Esophagus mucosa (tissue), 1 donor: ENCODE data around the gene PWWP2B. TPM values are rescaled to one million over a fixed set of nuclear protein-coding genes. Genes with fewer than 3 reads are reported as not detected.
"Not testable (repeated sequence)": the region's sequence is repeated elsewhere in the genome, so short reads cannot be mapped to it uniquely, and the experiment has no call there.

ENCODE experiments used
- ATAC-seq: fragments of 200-7000 bp; cut with Tn5 transposase; one replicate; pipeline ENCODE4 v1.9.1; 2020
- total RNA-seq: library from RNA; stranded (reverse); gene quantifications from one replicate; pipeline ENCODE4 v1.2.4, GENCODE V29; 2023
- donor health status: DM: yes; HTN: yes; CAD: no.

PWWP2B gene
- total RNA-seq, 1 donor from 2014 or later, result 14.6 TPM

DNA sequence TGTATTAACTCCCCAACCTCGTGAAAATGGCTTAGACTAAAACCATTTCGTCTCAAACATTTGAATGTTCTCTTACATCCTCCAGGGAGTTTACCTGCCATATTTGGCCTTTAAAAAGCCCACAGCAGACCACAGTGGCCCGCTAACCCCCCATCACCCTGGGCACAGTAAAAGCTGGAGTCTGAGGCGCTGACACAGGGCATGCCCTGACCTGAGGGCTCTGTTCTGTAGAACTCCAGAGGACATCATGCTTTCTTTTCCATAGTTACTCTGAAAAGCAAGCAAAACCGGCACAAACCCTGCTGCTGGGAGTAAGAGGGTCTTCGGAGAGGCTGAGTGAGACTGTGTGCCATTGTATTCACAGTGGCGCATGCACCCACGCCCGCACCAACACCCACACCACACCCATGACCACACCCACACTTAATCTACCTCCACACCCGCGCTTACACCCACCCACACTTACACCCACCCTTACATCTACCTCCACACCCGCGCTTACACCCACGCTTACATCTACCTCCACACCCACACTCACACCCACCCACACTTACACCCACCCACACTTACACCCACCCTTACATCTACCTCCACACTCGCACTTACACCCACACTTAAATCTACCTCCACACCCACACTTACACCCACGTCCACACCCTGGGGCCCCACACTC, 32.9 kb upstream of the PWWP2B start:
- ATAC-seq, result peak; percentile 79

DNA sequence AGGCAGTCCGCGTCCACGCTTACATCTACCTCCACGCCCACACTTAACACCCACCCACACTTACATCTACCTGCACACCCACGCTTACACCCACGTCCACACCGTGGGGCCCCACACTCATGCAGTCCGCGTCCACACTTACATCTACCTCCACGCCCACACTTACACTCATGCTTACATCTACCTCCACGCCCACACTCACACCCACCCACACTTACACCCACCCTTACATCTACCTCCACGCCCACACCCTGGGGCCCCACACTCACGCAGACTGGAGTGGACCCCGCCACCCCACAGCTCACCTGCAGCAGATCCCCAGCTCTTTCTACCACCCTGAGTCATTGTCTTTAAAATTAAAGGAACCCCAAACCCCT, 32.4 kb upstream of the PWWP2B start:
- ATAC-seq, result no peak

DNA sequence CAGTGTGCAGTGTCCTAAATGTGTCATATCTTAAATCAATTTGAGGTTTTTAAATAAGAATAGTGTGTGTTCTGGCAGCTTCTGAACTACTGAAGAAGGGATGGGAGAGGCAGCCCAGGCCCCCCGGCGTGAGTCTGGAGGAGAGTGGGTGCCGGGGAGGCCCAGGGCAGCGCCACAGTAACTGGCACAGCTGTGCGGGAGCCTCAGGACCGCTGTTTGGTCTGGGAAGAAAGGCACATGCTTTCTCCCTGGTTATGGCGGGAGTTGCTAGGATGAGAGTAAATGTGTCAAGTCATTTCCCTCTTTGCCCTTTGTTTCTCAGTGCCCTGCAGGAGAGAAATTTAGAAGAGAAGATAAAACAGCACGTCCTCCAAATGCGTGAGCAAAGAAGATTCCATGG, 31.9 kb upstream of the PWWP2B start:
- ATAC-seq, result no peak

DNA sequence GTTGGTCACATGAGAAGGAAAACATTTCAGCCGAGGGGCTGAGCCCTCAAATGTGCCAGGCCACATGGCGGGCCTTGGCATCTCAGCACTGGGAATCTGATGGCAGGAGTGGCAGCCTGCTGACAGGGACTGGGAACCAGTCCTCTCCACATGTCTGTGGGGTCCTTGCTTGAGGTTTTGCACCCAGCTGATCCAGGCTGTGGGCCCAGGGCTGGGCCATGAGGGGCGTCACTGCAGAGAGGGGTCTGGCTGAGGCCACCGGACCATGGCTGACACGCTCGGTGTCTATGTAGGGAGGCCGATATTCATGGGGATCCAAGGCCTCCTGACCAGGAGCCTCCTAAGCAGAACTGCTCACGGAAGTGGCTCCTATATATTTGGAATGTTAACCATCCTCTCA, 31.0 kb upstream of the PWWP2B start:
- ATAC-seq, result no peak

DNA sequence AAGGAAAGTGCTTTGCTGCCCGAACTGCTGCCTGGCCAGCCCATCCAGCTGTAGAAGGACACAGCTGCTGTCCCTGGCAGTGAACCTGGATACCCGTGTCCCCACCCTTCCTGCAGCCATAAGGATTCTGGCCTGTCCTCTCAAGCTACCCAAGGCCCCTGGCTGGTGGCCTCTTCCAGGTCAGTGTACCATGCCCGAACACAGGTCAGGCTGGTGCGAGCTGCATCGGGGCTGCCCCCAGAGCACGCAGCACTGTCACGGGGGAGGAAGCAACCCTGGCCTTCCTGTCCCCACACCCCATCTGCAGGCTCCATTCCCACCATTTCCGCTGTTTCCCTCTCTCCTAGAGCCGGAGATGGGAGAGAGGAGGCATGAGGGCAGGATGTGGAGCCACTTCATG, 30.5 kb upstream of the PWWP2B start:
- no peak for ATAC-seq

DNA sequence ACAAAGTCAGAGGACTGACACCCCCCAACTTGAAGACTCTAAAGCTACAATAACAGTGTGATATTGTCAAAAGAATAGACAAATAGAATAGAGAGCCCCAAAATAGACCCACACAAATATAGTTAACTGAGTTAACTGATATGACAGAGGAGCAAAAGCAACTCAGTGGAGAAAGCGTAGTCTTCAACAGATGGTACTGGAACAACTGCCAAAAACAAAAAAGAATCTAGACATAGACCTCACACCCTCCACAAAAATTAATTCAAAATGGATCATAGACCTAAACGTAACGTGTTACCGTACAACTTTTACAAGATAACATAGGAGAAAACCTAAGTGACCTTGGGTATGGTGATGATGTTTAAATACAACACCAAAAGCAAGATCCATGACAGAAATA, 28.6 kb upstream of the PWWP2B start:
- no peak for ATAC-seq

DNA sequence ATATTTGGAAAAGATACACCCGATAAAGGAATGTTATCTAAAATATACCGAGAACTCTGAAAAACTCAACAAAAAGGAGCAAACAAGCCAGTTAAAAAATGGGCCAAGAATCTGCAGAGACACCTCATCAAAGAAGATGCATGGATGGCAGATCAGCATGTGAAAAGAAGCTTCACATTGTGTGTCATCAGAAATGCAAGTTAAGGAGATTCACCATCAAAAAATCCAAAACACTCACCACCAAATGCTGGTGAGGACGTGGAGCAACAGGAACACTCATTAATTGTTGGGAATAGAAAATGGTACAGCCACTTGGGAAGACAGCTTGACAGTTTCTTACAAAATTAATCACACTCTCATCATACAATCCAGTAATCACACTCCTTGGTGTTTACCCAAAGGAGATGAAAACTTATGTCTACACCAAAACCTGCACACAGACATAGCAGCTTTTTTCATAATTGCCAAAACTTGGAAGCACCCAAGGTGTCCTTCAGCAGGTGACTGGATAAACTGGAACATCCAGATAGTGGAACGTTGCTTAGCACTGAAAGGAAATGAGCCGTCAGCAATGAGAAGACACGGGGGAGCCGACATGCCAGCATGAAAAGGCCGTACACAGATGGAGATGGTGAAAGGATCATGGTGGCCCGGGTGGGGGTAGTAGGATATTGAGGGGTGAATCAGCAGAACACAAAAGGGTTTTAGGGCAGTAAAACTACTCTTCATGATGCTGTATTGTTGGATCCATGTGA, 27.9 kb upstream of the PWWP2B start:
- no peak for ATAC-seq

DNA sequence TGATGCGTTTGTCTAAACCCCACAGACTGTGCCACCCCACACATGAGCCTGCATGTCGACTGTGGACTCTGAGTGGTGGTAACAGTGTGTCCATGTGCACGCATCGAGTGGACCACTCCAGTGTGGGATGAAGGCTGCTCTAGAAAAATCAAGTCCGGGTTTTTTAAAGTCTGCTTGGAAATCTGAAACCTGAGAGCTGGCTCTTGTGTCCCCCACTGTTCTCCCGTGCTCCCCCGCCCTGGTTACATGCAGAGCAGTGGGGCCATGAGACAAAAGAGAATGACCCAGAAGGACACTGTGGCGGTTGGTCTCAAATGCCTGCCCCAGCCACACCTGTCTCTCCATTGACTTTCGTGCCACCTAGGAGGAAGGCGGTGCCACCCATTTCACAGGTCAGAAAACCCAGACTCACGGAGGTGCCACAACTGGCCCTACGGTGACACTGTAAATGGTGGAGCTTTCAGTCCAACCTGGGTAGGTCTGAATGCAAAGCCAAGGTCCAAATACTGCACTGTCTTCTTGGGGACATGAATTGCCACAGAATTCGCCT, 27.3 kb upstream of the PWWP2B start:
- no peak for ATAC-seq

DNA sequence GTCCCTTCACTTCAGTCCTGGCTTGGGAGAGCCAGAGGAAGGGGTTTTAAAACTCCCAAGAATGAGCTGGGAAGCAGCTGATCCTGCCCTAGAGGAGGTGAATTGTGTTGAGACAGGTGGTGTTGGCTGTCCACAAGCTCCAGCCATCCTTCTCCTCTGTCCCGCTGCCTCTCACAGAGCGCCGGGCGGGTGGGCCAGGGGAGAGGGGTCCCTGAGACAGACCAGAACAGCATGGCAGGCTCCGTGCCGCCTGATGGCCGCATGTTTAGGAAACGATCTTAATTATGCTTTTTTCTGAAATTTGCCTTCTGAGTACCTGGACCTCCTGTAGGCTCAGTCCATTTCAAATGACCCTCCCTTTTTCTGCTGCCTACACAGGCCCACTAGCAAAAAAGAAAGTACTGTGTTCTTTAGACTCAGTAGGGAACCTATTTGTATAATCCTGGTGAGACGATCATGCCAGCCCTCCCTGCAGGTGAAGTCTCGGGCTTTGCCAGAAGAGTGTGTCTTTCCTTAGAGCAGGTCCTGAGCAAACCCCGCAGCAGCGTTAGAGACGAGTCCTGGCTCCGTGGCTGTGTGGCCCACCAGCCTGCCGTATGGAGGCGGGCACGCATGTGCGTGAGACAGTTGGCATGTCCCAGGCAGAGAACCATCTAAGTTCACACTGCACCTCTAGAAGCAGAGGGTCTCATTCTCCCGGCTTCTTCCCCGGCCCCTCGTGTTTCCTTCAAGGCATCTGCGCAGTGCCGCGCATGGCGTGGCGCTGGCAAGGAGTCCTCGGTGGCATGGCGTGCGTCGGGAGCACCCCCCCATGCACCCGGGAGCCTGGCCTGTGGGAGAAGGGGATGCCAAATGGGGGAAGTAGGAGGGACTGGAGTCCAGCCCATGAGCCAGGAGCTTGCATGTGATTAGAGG, 26.3 kb upstream of the PWWP2B start:
- no peak for ATAC-seq

DNA sequence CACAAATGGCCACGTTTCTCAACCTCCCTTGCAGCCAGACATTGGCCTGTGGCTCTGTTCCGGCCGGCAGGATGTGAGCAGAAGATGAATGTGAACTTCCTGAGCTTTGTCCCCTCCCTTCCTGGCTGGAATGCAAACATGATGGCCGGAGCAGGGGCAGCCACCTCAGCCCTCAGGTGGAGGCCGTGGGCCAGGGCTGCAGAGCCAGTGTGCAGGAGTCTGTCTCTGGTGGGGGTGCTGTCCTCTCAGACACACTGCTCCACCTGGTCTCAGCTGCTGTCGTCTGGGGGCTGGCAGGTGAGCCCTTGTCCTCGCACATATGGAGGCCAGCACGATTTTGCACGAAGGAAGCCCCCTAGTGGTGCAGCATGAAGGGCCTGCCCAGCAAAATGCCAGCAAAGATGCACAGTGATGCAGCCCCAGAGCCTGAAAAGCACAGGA, 25.3 kb upstream of the PWWP2B start:
- no peak for ATAC-seq

DNA sequence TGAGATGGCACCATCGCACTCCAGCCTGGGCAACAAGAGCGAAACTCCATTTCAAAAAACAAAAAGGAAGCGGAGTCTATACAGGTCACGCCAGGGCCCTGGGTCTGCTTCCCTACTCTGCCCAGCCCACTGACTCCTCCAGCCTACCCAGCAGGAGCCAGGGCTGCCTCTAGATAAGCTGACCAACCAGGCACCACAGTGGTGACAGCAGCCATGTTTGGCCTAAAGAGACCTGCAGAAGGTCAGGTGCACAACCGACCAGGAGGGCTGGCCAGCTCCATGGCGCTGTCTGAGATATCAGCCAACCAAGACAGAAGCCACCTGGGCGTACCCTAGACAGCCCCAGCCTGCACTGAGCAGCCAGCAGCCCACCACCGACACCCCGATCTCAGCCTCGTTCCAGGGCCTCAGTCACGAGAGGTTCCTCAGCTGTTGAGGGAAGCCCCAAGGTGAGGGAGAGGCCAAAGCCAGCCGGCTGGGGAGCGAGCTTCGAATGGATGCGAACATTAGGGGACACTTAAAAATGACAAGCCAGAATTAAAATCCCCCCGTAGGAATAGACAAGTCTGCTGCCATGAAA, 24.4 kb upstream of the PWWP2B start:
- no peak for ATAC-seq

DNA sequence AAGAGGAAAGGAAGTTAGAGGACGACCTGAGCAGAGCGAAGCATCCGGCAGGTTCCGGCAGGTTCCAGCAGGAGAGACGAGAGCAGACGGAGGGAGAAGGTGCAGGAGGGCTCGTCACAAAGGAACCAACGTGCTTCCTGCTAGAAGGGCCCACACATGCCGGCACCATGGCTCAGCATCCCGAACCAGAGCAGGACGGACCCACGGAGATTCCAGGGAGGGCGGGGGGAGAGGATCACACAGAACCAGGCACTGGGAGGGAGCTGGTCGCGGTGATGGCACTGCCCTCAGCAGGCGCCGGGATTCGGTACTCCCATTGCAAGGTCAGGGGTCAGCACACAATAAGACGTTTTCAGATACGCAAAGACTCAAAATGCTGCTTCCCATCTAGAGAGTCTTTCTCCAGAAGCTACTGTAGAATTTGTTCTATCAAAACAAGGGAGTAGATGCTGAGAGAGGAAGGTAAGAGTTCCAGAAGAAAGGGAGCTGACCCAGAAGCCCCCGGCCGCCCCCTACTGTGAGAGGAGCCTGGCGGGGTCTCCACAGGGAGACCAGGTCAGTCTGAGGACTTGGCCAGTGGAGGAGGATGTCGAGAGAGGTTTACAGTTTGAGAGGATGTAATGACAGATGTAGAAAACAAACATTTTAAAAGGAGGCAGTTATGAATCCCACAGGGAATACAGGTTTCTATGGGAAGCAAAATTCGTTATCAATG, 23.6 kb upstream of the PWWP2B start:
- no peak for ATAC-seq

DNA sequence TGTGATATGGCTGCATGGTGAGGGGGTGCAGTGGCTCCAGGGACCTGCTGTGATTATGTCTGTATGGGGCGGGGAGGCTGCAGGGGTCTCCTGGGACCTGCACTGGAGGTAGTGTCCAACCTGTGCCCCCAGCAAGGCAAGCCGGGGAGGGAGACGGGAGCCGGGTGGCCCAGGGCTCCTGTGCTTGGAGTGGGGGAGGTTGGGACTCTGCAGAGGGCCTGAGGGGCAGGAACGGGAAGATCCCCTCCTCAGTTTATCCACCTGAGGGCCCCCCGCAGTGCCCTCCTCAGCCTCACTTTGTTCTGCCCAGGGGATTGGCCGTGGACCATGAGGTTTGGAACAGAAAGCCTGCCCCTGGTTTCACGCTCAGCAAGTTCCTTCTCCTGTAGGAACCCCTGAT, 22.8 kb upstream of the PWWP2B start:
- ATAC-seq, result no peak

DNA sequence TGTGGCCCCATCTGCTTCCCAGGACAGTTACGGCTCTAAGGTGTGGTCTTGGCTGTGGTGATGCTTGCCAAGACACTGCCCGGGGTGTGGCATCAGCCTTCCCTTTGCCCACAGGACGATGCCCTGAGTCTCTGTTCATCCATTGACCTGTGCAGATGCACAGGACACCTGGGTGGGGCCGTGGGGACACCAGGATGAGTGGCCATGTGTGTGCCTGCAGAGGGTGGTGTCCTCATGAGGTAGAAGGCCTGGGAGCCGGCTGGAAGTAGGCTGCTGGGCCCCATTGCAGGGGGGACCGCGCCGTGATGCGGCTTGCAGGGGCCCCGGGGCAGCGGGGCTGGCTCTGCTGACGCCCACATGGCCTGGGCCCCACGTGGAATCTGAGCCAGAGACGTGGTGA, 22.4 kb upstream of the PWWP2B start:
- ATAC-seq, result no peak

DNA sequence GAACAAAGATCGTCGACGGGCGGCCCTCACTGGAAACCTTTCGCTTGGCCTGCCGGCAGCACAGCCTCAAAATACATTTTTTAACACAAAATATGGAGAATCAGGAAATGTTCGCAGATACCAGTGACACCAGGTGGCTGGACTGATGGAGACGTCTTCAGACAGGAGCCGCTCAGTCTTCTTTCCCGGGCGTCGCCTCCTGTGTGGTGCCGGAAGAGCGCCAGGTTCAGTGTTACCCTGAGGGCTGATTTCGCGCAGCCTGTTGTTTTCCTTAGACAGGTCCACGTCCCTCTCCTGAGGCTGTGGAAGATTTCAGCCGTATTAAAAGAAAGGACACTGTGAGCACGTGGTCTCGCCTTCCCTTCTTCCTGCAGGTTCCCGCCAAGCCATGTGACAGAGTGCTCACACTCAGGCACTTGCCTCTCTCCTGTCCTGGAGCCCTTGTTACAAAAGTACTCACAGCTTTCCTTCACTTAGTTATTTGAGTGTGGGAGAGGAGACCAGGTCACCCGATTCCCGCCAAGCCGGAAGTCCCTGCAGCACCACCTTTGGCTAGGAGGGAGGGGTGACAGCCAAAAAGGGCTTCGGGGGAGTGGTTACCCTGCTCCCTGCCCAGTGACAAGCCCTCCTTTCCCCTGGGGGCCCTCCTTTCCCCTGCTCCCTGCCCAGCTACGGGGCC, 21.7 kb upstream of the PWWP2B start:
- no peak for ATAC-seq

DNA sequence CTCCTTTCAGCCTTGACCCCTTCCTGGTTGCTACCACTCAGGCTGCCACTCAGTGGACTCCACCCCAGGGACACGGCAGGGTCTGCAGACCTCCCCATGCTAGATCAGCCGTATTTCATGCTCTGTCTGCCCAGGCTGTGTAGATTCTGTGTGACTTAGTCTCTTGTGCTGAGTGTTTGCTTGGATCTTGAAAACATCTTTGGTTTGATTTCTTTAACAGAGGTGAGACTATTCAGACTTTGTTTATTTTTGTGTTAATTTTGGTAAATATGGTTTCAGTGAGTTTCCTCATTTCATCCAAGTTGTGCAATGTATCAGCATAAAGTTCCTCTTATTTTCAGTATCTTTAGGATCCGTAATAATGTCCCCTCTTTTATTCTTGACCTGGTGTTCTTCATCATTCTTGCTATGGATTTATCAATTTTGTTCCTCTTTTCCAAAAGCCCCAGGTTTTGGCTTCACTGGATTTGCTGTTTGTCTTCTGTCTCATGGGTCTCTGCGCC, 21.2 kb upstream of the PWWP2B start:
- ATAC-seq, result no peak

DNA sequence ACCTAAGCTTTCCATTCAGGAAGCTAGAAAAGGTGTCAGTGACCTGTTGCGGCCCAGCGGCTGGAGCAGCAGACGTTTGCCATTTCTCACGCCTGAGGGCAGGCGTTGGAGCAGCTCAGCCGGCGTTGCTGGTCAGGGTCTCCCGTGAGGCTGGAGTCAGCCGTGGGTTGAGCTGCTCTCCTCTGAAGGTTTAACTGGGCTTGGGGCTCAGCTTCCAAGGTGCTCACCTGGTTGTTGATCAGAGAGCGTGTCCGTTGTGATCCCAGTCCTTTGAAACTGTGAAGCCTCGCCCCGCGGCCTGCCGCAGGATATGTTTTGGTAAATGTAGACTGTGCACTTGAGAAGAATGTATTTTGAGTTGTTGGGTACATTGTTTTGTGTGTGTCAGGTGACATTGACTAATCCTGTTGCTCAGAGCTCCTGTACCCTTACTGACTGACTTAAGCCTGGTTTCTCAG, 20.6 kb upstream of the PWWP2B start:
- no peak for ATAC-seq

DNA sequence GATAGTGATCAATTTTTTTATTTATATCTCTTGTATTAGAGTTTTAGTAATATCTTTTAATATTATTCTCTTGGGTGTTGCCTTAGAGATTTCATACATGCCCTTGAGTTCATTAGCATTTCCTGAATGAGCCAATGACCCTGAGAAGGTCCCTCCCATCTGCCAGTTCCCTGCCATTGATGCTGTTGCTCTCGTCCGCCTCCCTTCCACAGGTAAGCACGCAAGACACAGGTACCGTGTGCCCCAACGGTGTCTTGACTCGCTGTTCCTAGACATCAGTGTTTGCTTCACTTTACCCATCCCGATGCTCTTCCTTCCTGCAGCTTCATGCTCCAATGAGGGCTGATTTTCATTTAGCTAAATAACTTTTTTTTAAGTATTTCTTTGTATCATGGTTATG, 19.7 kb upstream of the PWWP2B start:
- ATAC-seq, result no peak

DNA sequence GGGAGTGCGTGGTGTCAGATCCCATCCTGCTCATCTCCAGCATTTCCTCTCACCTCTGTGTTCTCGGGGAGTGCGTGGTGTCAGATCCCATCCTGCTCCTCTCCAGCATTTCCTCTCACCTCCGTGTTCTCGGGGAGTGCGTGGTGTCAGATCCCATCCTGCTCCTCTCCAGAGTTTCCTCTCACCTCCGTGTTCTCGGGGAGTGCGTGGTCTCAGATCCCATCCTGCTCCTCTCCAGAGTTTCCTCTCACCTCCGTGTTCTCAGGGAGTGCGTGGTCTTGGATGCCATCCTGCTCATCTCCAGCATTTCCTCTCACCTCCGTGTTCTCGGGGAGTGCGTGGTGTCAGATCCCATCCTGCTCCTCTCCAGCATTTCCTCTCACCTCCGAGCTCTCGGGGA, 18.0 kb upstream of the PWWP2B start:
- ATAC-seq, result not testable (repeated sequence)

DNA sequence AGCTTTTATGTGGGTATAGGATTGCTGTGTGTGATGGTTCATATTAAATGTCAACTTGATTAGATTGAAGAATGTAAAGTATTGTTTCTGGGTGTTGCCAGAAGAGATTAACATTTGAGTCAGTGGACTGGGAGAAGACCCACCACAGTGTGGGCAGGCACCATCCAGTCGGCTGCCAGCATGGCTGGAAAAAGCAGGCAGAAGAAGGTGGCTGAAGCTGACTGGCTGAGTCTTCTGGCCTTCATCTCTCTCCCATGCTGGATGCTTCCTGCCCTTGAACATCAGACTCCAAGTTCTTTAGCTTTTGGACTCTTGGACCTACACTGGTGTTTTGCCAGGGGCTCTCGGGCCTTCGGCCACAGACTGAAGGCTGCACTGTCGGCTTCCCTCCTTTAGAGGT, 16.0 kb upstream of the PWWP2B start:
- ATAC-seq, result not testable (repeated sequence)

DNA sequence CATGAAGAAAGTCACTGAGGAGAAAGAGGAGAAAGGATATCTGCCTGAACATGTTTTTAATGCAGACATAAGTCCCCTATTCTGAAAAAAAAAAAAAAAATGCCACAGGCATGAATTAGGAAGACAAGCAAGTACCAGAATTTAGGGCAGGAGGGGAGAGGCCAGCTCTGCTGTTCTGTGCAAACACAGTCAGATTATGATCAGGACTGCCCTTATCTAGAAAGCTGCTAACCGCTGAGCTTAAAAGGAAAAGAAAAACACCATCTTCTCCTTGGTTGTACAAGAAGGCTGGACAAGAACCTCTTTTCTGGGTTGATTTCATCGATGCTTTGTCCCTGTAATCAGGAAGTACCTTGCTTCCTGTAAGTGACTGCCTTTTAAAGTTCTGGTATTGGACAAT, 15.3 kb upstream of the PWWP2B start:
- no peak for ATAC-seq
